ENCODE results near the gene IKZF3.

Gene IKZF3

GRCh38 chr17:39813631-39814030, 50.5 kb downstream of the IKZF3 start:
- FAIRE-seq, result no peak

- no peak for FAIRE-seq
Measured at GRCh38 chr17:39812466-39812865, 51.6 kb downstream of the IKZF3 start.

- no peak for FAIRE-seq
Measured at GRCh38 chr17:39810939-39811728, 53.0 kb downstream of the IKZF3 start.

GRCh38 chr17:39809221-39809620, 54.9 kb downstream of the IKZF3 start:
- FAIRE-seq, result no peak

GRCh38 chr17:39808409-39808997, 55.6 kb downstream of the IKZF3 start:
- FAIRE-seq, result no peak

- FAIRE-seq, result no peak
Measured at GRCh38 chr17:39804839-39805238, 59.3 kb downstream of the IKZF3 start.

- FAIRE-seq, result no peak
Measured at GRCh38 chr17:39801055-39801454, 63.1 kb downstream of the IKZF3 start.

GRCh38 chr17:39800540-39800939, 63.6 kb downstream of the IKZF3 start:
- FAIRE-seq, result no peak

GRCh38 chr17:39799395-39799794, 64.7 kb downstream of the IKZF3 start:
- FAIRE-seq, result no peak

- FAIRE-seq, result no peak
Measured at GRCh38 chr17:39794249-39794970, 69.7 kb downstream of the IKZF3 start.

- no peak for FAIRE-seq
Measured at GRCh38 chr17:39793301-39793872, 70.7 kb downstream of the IKZF3 start.

GRCh38 chr17:39792526-39793221, 71.4 kb downstream of the IKZF3 start:
- FAIRE-seq, result no peak

- no peak for FAIRE-seq
Measured at GRCh38 chr17:39791111-39791992, 72.8 kb downstream of the IKZF3 start.

GRCh38 chr17:39787743-39788484, 76.2 kb downstream of the IKZF3 start:
- FAIRE-seq, result no peak

GRCh38 chr17:39787041-39787440, 77.1 kb downstream of the IKZF3 start:
- no peak for FAIRE-seq

GRCh38 chr17:39782980-39783379, 81.1 kb downstream of the IKZF3 start:
- no peak for FAIRE-seq

- no peak for FAIRE-seq
Measured at GRCh38 chr17:39782481-39782880, 81.6 kb downstream of the IKZF3 start.

- FAIRE-seq, result no peak
Measured at GRCh38 chr17:39781861-39782213, 82.3 kb downstream of the IKZF3 start.

GRCh38 chr17:39781031-39781860, 82.9 kb downstream of the IKZF3 start:
- no peak for FAIRE-seq

All from islet of Langerhans (tissue), 1 donor.